ENCODE results near the gene PDXP.

The PDXP gene

DNA sequence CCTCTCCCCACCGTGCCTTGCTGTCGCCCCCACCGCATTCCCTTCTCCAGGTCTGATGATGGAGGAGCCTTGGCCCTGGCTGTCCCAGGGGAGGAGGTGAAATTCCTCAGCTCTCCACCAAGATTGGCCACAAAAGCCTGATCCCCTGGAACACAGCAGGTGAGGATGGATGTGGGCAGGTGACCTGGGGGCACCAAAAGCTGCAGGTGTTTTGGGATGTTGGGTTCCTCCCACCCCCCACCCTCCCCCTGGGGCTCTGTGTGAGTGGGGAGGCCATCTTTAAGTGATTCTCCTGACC lies 39.0 kb downstream of the PDXP start:
- no peak for DNase-seq (ENCODE audit: low spot score)

DNA sequence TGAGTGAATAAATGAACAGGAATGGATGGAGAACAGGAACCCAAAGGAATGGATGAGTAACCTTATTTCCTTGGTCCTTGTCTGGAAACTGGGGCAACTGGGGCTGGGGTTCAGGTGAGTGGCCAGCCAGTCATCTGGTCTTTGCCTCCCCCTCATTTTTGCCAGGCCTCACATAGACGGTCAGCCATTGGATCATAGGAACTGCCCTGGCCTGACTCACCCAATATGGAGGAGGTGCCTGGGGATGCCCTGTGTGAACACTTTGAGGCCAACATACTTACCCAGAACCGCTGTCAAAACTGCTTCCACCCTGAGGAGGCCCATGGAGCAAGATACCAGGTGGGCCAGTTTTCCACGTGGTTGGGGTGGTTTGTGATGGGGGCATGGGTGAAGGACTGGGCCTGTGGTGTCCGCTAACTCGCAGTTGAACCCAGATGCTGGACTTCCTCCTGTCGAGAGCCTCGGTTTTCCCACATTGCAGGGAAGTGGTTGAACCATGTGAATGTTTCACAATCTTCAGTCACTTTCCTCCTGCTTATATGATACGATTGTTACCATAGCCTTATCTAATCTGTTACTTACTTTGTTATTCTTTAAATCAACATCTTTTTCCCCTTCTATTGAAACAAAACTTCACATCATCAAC lies 42.7 kb downstream of the PDXP start:
- no peak for DNase-seq (ENCODE audit: low spot score)

DNA sequence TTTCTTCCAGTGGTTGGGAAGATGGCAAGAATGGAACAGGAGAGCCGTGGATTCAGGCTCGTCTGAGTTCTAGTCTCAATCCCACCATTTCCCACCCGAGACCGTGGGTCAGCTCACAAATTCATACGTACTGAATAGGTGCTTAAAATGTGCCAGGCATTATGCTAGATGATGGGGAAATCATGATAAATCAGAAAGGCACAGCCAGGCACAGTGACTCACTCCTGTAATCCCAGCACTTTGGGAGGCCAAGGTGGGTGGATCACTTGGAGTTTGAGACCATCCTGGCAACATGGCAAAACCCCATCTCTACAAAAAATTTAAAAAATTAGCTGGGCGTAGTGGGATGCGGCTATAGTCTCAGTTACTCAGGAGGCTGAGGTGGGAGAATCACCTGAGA lies 45.4 kb downstream of the PDXP start:
- DNase-seq (ENCODE audit: low spot score), result no peak

DNA sequence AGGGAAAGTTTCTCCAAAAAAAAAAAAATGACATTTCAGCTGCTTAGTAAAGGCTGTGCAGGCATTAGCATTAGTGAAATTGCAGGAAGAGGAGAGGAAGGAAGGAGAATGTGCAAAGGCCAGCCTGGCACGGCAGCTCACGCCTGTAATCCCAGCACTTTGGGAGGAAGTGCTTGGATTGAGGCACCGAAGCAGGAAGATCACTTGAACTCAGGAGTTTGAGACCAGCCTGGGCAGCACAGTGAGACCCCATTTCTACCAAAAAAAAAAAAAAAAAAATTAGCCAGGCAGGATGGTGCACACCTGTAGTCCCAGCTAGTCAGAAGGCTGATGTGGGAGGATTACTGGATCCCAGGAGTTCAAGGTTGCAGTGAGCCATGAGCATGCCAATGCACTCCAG lies 46.1 kb downstream of the PDXP start:
- DNase-seq (ENCODE audit: low spot score), result no peak

DNA sequence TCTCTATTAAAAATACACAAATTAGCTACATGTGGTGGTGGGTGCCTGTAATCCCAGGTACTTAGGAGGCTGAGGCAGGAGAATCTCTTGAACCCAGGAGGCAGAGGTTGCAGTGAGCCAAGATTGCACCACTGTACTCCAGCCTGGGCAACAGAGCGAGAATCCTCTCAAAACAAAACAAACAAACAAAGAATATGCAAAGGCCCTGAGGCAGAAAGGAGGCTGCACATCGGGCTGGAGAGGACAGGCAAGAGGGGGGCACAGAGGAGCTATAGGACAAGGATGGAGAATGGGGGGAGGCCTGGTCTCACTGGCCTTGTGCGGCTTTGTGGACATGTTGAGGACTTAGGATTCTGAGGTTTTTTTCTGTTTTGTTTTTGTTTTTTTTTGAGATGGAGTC lies 46.7 kb downstream of the PDXP start:
- no peak for DNase-seq (ENCODE audit: low spot score)

DNA sequence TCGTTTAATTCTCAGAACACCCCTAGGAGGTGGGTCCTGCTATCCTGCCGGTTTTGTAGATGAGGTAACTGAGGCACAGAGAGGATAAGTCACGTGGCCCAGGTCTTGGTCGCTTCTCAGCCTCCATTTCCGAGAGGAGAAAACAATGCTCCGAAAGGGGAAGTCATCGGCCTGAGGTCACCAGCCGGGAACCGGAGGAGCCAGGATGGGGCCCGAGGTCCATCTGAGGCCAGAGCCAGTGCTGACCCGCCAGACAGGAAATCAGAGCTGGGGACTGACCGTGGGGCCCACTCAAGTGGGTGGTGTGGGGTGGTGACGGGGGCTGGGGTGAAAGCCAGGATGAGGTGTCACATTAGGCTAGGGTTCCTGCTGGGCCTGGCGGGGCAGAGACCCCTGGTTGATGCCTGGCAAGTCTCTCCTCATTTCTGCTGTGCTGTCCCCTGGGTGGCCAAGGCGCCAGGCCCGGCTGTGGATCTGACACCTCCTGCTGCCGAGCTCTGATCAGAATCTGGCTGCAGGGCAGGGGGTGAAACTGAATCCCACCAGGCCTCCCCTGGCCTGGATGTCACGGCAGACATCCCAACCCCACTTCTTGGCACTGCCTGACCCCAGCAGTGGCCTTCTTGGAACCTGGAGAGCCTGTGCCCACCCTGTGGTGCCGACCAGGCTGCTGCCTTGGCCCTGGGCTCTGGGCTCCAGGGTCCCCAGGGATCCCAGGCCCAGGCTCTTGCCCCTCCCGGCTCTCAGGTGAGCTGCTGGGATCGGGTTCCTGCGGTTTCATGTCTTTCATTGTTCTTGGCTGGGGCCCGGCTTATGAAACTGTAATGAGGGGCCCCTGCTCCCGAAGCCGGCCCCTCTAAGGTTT lies 50.3 kb downstream of the PDXP start:
- DNase-seq (ENCODE audit: low spot score), result no peak

DNA sequence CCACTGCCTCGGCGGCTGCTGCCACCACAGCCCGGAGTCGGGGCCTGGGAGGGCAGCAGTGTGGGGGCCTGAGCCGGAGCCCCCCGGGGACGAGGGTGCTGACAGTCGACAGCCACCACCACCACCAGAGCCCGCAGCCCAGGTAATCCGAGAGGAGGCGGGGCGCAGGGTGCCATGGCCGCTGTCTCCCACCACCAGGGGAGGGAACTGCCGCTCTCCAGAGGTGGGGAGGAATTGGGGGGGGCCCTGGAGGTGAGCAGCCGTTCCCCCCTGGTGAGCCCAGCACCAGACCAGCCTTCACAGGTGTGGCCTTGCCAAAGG lies 50.9 kb downstream of the PDXP start:
- DNase-seq (ENCODE audit: low spot score), result no peak

DNA sequence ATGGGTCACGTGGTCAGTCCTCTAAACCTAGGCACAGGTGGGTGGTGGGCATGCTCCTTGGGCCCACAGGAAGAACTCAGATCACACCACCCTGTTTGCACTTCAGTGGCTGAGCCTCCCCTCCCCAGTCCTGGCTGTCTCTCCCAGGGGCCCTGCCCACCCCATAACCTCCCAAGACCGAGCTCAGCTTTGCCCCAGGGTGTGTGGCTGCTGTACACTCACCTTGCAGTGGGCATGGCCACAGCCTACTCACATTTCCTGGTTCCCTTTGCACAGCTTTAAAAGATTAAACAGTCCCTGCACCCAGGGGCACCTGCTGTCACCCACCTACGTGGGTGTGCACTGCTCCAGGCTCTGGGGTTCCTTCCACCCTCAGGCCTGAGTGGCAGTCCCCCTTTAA lies 52.2 kb downstream of the PDXP start:
- DNase-seq (ENCODE audit: low spot score), result no peak

DNA sequence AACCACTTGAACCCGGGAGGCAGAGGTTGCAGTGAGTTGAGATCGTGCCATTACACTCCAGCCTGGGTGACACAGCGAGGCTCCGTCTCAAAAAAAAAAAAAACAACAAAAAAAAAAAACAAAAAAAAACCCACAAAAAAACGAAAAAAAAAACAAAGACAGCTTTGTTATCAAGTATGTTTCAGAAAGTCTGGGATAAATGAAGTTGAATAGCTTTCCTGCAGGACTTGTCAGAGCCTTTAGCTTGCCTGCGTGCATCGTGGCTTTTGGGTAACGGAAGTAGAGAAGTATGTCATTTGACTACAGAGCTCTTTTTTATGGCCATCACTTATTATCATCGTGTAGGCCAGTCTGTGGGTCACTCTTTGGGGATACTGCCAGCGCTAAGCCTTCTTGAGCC lies 53.0 kb downstream of the PDXP start:
- DNase-seq (ENCODE audit: low spot score), result no peak

DNA sequence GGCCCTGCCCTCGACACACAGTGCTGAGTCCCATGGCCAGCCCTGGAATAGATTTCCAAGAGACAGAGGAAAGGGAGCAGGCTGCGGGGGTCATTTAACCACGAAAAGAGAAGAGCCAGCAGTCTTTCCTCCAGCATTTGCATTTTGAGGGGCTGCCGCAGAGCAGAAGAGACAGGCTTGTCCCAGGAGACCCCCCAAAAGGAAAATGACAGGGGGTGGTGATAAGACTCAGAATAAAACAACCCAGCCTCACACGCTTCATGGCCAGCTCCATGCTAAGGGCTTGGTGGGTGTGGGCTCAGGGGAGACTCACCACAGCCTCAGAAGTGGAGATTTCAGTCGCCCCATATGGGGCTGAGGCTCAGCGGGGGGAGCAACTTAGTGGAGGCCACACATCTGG lies 55.2 kb downstream of the PDXP start:
- no peak for DNase-seq (ENCODE audit: low spot score)

DNA sequence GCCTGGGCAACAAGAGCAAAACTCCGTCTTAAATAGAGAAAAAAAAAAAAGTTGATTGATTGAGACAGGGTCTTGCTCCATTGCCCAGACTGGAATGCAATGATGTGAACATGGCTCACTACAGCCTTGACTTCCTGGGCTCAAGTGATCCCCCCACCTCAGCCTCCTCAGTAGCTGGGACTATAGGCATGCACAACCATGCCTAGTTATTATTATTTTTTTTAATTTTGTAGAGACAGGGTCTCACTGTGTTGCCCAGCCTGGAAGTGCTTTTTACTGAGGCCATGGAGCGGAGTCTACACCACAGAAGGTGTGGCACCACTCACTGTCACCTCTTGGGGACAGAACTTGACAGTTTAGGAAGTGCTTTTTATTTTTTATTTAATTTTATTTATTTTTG lies 56.1 kb downstream of the PDXP start:
- DNase-seq (ENCODE audit: low spot score), result no peak

DNA sequence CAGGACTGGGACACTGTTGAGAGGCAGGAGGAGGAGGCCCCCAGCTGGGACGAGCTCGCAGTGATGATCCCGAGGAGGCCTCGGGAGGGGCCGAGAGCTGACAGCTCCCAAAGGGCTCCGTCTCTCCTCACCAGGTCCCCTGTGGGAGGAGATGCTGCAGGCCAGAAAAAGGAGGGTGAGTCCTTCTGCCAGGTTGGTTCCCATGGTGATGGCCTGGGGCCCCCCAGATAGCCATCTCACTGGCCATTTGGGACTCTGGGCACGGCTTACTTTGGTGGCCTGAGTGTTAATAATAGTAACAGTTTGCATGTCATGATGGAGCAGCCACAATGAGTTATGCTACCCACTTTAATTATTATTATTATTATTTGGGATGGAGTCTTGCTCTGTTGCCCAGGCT lies 57.2 kb downstream of the PDXP start:
- DNase-seq (ENCODE audit: low spot score), result no peak

Measured in NAMALWA (cell line).